Nephron progenitor cell (in vitro differentiated cells): Measurements from ENCODE around the gene PLIN4.
A peak's percentile ranks its signal among the peaks of the same experiment; 100 is the strongest.

Experiments
- DNase-seq: peaks from one replicate; pipeline ENCODE4 v3.0.0; 2021
- H3K27ac Mint-ChIP-seq: 2 replicates; pipeline ENCODE4 v1.8.0; 2021; ENCODE audit warnings: mild to moderate bottlenecking, moderate library complexity, mixed read lengths
- H3K27me3 Mint-ChIP-seq: 2 replicates; pipeline ENCODE4 v1.8.0; 2021; ENCODE audit warnings: mild to moderate bottlenecking, low read depth, mixed read lengths; ENCODE audit not compliant: poor library complexity
- H3K36me3 Mint-ChIP-seq: 2 replicates; pipeline ENCODE4 v1.8.0; 2021; ENCODE audit warnings: low read depth, mixed read lengths
- H3K4me1 Mint-ChIP-seq: 2 replicates; pipeline ENCODE4 v1.8.0; 2021; ENCODE audit warnings: mixed read lengths
- H3K4me3 Mint-ChIP-seq: 2 replicates; pipeline ENCODE4 v1.8.0; 2021; ENCODE audit warnings: mild to moderate bottlenecking, moderate library complexity, mixed read lengths
- H3K9me3 Mint-ChIP-seq: 2 replicates; pipeline ENCODE4 v1.8.0; 2021; ENCODE audit warnings: mild to moderate bottlenecking, moderate library complexity, mixed read lengths
- TF ChIP-seq, protein P1 (sequence below): fragments of 200-600 bp; sonication (generic); IDR thresholded peaks from 2 replicates; pipeline ENCODE4 v1.5.0; 2021; ENCODE audit warnings: antibody characterized with exemption

The PLIN4 gene

DNA sequence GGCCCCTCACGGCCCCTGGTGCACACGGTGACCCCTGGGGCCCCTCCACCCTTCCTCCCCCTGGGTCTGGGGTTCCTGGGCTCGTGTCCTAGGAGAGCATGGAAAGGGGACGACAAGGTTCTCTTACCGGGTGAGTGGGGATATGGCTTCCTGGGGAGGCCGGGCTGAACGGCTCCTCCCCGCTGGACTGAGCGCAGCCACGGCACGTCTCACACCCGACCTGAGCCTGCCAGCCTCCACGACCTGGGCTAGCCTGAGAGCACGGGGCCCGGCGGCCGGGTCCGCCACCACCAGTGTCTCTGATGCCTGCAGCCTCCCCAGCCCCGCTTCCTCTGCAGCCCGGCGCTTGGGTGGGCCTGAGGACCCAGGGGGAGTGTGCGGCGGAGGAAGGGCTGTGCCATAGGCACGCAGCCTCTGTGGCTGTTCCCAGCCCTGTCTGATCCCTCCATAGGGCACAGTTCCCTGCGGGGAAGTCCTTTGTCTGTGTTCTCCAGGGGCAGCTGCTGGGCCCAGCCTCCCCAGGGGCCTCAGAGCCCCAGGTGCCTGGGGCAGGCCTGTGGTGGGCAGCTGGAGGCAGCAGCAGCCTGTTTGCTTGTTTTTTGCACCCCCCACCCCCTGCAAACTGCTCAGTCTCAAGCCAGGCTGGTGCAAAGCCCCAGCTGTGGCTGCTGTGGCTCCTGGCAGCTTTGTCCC is 15.0 kb downstream of the PLIN4 start:
- H3K4me3 Mint-ChIP-seq = no peak overlapping the region
- H3K27ac Mint-ChIP-seq = no peak overlapping the region
- peaks cover 26% of the 10 kb centered on the region for H3K36me3 Mint-ChIP-seq
- no peaks in the 10 kb centered on the region for H3K9me3 Mint-ChIP-seq
- DNase-seq = no peak
- TF ChIP-seq, protein P1, sequence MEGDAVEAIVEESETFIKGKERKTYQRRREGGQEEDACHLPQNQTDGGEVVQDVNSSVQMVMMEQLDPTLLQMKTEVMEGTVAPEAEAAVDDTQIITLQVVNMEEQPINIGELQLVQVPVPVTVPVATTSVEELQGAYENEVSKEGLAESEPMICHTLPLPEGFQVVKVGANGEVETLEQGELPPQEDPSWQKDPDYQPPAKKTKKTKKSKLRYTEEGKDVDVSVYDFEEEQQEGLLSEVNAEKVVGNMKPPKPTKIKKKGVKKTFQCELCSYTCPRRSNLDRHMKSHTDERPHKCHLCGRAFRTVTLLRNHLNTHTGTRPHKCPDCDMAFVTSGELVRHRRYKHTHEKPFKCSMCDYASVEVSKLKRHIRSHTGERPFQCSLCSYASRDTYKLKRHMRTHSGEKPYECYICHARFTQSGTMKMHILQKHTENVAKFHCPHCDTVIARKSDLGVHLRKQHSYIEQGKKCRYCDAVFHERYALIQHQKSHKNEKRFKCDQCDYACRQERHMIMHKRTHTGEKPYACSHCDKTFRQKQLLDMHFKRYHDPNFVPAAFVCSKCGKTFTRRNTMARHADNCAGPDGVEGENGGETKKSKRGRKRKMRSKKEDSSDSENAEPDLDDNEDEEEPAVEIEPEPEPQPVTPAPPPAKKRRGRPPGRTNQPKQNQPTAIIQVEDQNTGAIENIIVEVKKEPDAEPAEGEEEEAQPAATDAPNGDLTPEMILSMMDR = no peak
- H3K27me3 Mint-ChIP-seq = peaks cover 4% of the 10 kb centered on the region
- H3K4me1 Mint-ChIP-seq = no peaks in the 10 kb centered on the region

DNA sequence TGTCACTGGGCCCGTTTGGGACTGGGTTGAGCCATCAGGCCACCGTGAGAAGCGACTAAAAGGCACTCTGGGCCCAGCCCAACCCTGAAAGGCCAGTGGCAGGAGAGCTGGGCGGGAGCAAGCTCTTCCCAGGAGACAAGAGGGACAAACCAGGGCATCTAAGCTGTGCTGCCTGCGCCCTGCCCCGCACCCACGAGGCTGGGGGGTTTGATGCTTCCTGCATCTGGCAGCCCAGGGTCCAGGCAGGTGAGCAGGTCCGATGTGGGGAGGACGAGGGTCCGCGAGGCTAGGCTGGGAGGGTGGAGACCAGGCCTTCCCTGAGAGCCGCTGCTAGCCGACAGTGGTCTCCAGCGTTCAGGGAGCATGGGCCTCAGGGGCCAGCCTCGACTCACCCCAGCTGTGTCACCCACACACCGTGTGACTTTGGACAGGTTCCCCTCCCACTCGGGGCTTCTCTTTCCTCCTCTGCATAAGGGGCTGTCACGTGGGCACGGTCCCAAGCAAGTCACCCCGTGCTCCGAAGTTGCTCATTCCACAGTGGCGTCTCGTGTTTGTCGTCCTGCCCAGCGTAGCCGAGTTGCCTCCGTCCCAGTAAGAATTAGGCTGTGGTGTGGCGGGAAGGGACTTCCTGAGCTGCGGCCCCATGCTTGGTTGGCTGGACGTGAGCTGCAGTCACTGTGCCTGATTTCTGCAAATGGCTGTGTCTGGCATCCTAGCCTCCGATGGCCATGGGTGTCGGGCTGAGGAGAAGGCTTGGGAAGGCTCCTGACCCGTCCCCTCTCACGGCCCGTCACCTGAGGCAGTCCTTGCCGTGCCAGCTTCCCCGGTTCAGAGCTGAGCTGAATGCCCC is 15.8 kb downstream of the PLIN4 start:
- Mint-ChIP-seq H3K9me3 (no peaks in the 10 kb centered on the region), H3K27ac (peak overlapping the region; percentile 77), H3K36me3 (peaks cover 24% of the 10 kb centered on the region), H3K4me3 (no peak overlapping the region), H3K4me1 (no peaks in the 10 kb centered on the region), H3K27me3 (peaks cover 4% of the 10 kb centered on the region)
- TF ChIP-seq, protein P1 = no peak
- DNase-seq = no peak

DNA sequence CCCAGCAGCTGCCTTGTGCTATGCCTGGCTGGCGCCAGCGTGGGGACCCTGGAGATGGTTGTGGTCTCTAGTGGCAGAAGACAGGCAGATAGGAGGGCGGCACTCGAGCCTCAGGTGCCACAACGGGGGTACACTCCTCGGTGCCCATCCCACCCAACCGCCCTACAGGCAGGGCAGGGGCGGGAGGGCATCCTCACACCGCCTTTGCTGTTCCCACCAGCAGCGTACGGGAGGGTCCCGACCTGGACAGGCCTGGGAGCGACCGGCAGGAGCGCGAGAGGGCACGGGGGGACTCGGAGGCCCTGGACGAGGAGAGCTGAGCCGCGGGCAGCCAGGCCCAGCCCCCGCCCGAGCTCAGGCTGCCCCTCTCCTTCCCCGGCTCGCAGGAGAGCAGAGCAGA is 16.6 kb downstream of the PLIN4 start:
- H3K4me1 Mint-ChIP-seq = no peaks in the 10 kb centered on the region
- H3K27me3 Mint-ChIP-seq = no peaks in the 10 kb centered on the region
- peaks cover 16% of the 10 kb centered on the region for H3K36me3 Mint-ChIP-seq
- H3K9me3 Mint-ChIP-seq = no peaks in the 10 kb centered on the region
- no peak for DNase-seq
- H3K27ac Mint-ChIP-seq = no peak overlapping the region
- H3K4me3 Mint-ChIP-seq = no peak overlapping the region
- TF ChIP-seq, protein P1 = no peak

DNA sequence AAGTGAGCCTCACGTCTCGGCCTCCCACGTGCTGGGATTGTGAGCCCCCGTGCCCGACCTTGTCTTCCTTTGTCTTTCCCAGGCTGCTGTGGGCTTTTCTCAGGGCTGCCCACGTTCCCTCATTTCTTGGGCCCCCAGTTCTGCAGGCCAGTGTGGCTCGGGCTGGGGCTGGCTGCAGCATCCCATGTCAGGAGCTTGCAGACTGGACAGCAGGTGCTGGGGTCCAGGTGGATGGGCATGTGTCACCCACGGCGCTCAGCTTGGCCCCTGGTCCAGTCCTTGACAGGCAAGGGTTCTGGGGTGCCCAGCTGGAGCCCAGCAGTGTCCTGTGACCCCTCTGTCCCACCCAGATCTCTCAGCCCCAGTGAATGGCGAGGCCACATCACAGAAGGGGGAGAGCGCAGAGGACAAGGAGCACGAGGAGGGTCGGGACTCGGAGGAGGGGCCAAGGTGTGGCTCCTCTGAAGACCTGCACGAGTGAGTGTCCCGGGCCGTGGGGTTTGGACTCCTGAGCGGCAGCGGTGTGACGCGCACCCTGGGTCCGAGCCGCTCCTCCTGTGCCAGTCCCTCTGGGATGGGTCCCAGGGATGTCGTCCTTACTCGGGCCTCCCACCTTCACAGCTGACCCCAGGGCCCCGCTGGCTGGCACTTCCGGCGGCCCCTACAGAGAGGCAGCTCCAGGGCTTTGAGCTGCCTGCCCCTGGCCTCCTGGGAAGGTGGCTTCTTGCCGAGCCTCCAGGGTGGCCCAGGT is 17.3 kb downstream of the PLIN4 start:
- DNase-seq = no peak
- no peaks in the 10 kb centered on the region for H3K9me3 Mint-ChIP-seq
- H3K4me1 Mint-ChIP-seq = no peaks in the 10 kb centered on the region
- peaks cover 9% of the 10 kb centered on the region for H3K36me3 Mint-ChIP-seq
- no peak overlapping the region for H3K27ac Mint-ChIP-seq
- TF ChIP-seq, protein P1 = no peak
- H3K27me3 Mint-ChIP-seq = no peaks in the 10 kb centered on the region
- no peak overlapping the region for H3K4me3 Mint-ChIP-seq

DNA sequence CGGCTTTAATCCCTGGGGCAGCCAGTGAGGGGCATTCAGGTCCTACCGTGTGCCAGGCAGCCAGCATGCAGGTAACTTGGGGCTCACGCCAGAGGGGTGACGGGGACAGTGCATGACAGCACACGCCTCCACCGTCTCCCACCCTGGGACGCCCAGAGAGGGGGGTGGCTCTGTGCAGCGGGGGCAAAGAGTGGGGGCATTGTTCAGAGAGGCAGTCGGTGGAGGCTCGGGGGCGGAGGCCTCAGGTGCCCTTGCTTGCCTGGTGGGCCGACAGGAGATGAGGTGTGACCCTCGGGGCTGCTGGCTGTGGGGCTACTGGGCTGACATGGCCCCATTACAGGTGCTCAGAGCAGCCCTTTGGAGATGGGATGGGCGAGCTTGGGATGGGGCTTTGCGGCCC is 18.4 kb downstream of the PLIN4 start:
- H3K36me3 Mint-ChIP-seq = peaks cover under 1% of the 10 kb centered on the region
- H3K27ac Mint-ChIP-seq = no peak overlapping the region
- H3K27me3 Mint-ChIP-seq = no peaks in the 10 kb centered on the region
- no peak for DNase-seq
- TF ChIP-seq, protein P1 = no peak
- H3K9me3 Mint-ChIP-seq = no peaks in the 10 kb centered on the region
- no peaks in the 10 kb centered on the region for H3K4me1 Mint-ChIP-seq
- H3K4me3 Mint-ChIP-seq = no peak overlapping the region
